Right lobe of liver (tissue), 6 donors: Measurements from ENCODE around the gene AVPR1B. TPM values are rescaled to one million over a fixed set of nuclear protein-coding genes. Genes with fewer than 3 reads are reported as not detected.

Experiments used
- ATAC-seq, 4 donors: fragments of 200-7000 bp; cut with Tn5 transposase; one replicate each; pipeline ENCODE4 v1.9.1; 2020; ENCODE audit warnings: mild to moderate bottlenecking in 4 of 4, moderate library complexity in 4 of 4
- DNase-seq, 3 donors: peaks; one replicate each; pipeline ENCODE4 v3.0.0-alpha.2; 2020
- H3K27ac ChIP-seq, 3 donors: fragments of 200-600 bp; one replicate each; pipeline ENCODE4 v1.8.0; 2022
- H3K27me3 ChIP-seq, 2 donors: fragments of 200-600 bp; one replicate each; pipeline ENCODE4 v1.8.0; 2022
- H3K36me3 ChIP-seq, 4 donors: fragments of 200-600 bp; sonication (generic) in 1 of 4; one replicate each; pipeline versions ENCODE4 v1.5.1 to v1.8.0; 2017 to 2022; ENCODE audit warnings: control low read depth in 1 of 4
- H3K4me1 ChIP-seq, 4 donors: fragments of 200-600 bp; sonication (generic) in 1 of 4; one replicate each; pipeline versions ENCODE4 v1.5.1 to v1.8.0; 2017 to 2022; ENCODE audit warnings: control low read depth in 1 of 4
- H3K4me3 ChIP-seq, 3 donors: fragments of 200-600 bp; one replicate each; pipeline ENCODE4 v1.8.0; 2022
- H3K9me3 ChIP-seq, 4 donors: fragments of 200-600 bp; sonication (generic) in 1 of 4; one replicate each; pipeline versions ENCODE4 v1.5.1 to v1.8.0; 2017 to 2022; ENCODE audit warnings: control low read depth in 1 of 4
- POLR2A ChIP-seq: fragments of 450-650 bp; IDR thresholded peaks from one replicate; pipeline ENCODE4 v1.6.1; 2017; ENCODE audit warnings: antibody characterized with exemption, mild to moderate bottlenecking
- WGBS: methylation state at CpG from one replicate; pipeline ENCODE4 v1.1.6; 2018; ENCODE audit warnings: low coverage, low lambda C conversion rate; ENCODE audit not compliant: insufficient coverage; ENCODE audit errors: missing lambda C conversion rate; 5-methylcytosine and 5-hydroxymethylcytosine counted together
- intact Hi-C, 2 donors: fragments of 100-400 bp; cut with DNase I; formaldehyde crosslinking; loops; one replicate each; pipeline versions ENCODE4 v1.11.2 to v1.14.1; 2022
- total RNA-seq, 6 experiments: library from RNA; depleted of rRNA in 2 of 6; stranded (reverse); fragments of >200 nt in 2 of 6; fragmentation: NEBNext Ultra II Directional in 3 of 6; extraction: Animal tissue kit (Norgen Biotek cat#: 25700) in 3 of 6; gene quantifications; one replicate each; pipeline versions ENCODE4 v1.1.0 to v1.2.4, GENCODE V29; 2016 to 2023
- TF ChIP-seq, protein P1 (sequence below), 4 donors: fragments of 200-600 bp in 3 of 4; fragments of 450-650 bp in 1 of 4; IDR thresholded peaks; one replicate each; pipeline versions ENCODE4 v1.5.1 to v1.8.0; 2016 to 2022; ENCODE audit warnings: antibody characterized with exemption in 4 of 4, mild to moderate bottlenecking in 2 of 4
- donor health status: DM: no; HTN: yes; CAD: no.
- donor health status: DM: no; HTN: no; CAD: no.
- donor health status: DM: no; HTN: no; CAD: no.
- donor health status: DM: no; HTN: yes; CAD: no.
- donor health status: DM: no; HTN: yes; CAD: no.

AVPR1B gene
- total RNA-seq, 6 experiments from 2014 or later = not detected

DNA sequence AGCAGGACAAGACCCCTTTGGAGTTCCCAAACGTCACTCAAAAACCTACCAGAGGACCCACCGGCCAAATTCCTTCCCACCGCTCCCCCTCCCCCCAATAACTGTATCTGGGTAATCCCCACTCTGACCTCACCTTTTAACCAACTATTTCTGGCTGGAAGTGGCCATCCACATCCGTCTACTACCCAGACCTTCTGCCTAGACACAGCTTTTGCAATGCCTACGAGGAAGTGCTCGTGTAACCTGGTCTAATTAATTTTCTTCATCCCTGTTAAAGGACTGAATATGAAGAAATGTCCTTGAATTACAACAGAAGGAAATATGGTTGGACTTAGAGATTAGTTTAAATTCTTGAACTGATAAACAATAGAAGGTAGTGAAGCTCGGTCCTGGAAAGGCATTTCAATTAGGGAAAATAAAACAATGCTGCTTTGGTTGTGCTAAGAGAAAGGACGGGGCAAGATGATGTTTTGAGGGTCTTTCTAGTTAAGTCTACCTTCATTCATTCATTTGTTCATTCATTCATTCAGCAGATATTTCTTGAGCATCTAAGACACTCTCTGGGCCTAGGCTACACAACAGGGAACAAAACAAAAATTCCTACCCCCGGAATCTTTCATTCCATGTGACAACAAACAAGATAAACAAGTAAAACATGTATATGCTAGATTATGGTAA lies 18.8 kb downstream of the AVPR1B start:
- ATAC-seq = no peak
- 68% methylated on average over 9 of the region's 9 CpGs for WGBS

DNA sequence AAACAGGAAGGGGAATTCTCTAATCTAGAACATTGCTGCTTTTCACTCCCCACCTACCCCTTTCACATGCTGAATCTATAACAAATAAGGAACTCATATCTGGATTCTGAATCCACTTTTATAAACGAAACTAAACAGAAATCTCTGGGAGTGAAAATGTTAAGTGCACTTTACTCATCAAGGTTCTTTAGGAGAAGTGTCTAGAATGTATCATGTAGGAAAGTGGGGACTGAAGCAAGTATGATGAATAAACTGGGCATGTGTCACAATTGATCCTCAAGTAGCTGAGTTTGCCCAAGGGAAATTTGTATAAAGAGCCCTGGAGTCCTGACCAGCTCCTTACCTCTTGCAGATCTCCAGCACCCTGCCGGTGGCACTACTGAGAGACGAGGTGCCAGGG lies 19.8 kb downstream of the AVPR1B start:
- no peak for DNase-seq
- H3K36me3 ChIP-seq = no peaks in the 10 kb centered on the region
- intact Hi-C loops = no loop called here
- no peak overlapping the region for H3K27ac ChIP-seq
- no peaks in the 10 kb centered on the region for H3K27me3 ChIP-seq
- H3K4me3 ChIP-seq = no peak overlapping the region
- H3K9me3 ChIP-seq = no peaks in the 10 kb centered on the region
- ATAC-seq = no peak
- H3K4me1 ChIP-seq = no peaks in the 10 kb centered on the region
- 68% methylated on average over 2 of the region's 3 CpGs for WGBS
- no peak for TF ChIP-seq POLR2A
- TF ChIP-seq, protein P1, sequence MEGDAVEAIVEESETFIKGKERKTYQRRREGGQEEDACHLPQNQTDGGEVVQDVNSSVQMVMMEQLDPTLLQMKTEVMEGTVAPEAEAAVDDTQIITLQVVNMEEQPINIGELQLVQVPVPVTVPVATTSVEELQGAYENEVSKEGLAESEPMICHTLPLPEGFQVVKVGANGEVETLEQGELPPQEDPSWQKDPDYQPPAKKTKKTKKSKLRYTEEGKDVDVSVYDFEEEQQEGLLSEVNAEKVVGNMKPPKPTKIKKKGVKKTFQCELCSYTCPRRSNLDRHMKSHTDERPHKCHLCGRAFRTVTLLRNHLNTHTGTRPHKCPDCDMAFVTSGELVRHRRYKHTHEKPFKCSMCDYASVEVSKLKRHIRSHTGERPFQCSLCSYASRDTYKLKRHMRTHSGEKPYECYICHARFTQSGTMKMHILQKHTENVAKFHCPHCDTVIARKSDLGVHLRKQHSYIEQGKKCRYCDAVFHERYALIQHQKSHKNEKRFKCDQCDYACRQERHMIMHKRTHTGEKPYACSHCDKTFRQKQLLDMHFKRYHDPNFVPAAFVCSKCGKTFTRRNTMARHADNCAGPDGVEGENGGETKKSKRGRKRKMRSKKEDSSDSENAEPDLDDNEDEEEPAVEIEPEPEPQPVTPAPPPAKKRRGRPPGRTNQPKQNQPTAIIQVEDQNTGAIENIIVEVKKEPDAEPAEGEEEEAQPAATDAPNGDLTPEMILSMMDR (IDR thresholded peaks at IDR 0.05) = no peak

More for the DNA sequence above, 18.8 kb downstream of the AVPR1B start:
- no peak for DNase-seq
- intact Hi-C loops = no loop called here
- no peak overlapping the region for H3K27ac ChIP-seq
- TF ChIP-seq, protein P1 (IDR thresholded peaks at IDR 0.05) = no peak
- TF ChIP-seq POLR2A = no peak
- H3K9me3 ChIP-seq = no peaks in the 10 kb centered on the region
- H3K36me3 ChIP-seq = no peaks in the 10 kb centered on the region
- H3K27me3 ChIP-seq = no peaks in the 10 kb centered on the region
- no peak overlapping the region for H3K4me3 ChIP-seq
- no peaks in the 10 kb centered on the region for H3K4me1 ChIP-seq

DNA sequence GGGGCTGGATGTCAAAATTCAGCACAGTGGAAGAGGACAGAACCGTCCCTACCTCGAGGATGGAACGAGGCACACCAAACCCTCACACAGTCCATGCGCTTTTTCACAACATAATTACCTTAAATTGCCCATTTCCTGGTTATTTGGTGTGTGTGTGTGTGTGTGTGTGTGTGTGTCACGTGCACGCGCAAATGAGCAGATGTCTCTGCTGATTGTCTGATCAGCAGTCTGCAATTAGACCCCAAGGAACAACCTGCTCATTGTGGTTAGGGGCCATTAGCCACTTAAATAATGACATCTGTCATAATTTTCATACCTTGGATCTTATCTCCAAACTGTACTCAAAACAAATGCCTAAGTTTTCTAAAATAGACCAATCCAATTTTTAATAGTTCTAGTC lies 23.2 kb downstream of the AVPR1B start:
- WGBS = 47% methylated on average over 5 of the region's 7 CpGs

DNA sequence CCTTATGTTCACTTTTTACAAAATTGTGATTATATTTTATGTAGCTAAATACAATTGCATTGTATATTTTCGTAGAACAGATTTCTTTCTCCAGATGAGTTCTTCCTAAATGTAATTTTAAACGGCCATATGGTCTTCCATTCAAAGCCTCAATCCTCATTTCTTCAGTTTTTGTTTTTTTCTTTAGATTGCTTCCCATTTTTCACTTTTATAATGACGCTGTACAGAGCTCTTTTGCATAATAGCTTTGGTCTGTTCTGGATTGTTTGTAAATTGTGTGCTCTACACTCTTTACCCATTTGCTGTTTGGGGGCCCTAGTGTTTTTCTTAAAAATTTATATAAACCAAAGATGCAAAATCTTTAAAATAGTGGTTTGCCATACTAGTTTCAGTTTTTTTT lies 27.8 kb downstream of the AVPR1B start:
- no peak overlapping the region for H3K27ac ChIP-seq
- intact Hi-C loops = no loop called here
- no peaks in the 10 kb centered on the region for H3K4me1 ChIP-seq
- TF ChIP-seq, protein P1 (IDR thresholded peaks at IDR 0.05) = no peak
- TF ChIP-seq POLR2A = no peak
- ATAC-seq = no peak
- H3K9me3 ChIP-seq = no peaks in the 10 kb centered on the region
- 54% methylated on average over 3 of the region's 3 CpGs for WGBS
- DNase-seq = no peak
- no peaks in the 10 kb centered on the region for H3K36me3 ChIP-seq
- H3K27me3 ChIP-seq = no peaks in the 10 kb centered on the region
- no peak overlapping the region for H3K4me3 ChIP-seq

More for the DNA sequence above, 23.2 kb downstream of the AVPR1B start:
- intact Hi-C loops = no loop called here
- Histone ChIP-seq H3K9me3 (no peaks in the 10 kb centered on the region), H3K27me3 (no peaks in the 10 kb centered on the region), H3K4me1 (no peaks in the 10 kb centered on the region), H3K36me3 (no peaks in the 10 kb centered on the region), H3K27ac (no peak overlapping the region), H3K4me3 (no peak overlapping the region)
- no peak for DNase-seq
- no peak for ATAC-seq
- TF ChIP-seq POLR2A = no peak
- TF ChIP-seq, protein P1 (IDR thresholded peaks at IDR 0.05) = no peak
